ENCODE results near the gene PPP2R5D.

The PPP2R5D gene

DNA sequence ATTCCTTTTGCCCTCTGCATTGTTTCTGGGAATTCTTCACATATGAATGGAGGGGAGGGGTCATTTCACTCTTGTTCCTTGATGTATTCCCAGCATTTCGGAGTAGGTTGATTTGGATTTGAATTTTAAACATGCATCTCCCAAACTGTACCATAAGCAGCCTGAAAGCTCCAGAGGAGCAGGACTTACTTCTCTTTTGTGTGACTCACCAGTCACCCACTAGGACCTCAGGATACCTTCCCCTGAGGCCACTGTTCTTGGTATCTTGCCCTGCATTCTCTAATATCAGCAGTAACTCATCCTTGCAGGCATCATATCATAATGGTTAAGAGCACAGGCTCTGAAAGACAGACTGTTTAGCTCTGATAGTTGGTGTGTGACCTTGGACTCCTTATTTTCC is 74.2 kb downstream of the PPP2R5D start:
- peaks cover 26% of the 10 kb centered on the region for H3K4me1 ChIP-seq (ENCODE audit: insufficient read depth, low read length, poor library complexity, severe bottlenecking)
- peak overlapping the region; percentile 86 for H3K9ac ChIP-seq (ENCODE audit: low read depth, low read length, poor library complexity, severe bottlenecking)
- no peaks in the 10 kb centered on the region for H3K36me3 ChIP-seq (ENCODE audit: insufficient read depth, low read length)
- no peaks in the 10 kb centered on the region for H3K9me3 ChIP-seq (ENCODE audit: insufficient read depth, low read depth, low read length)
- no peaks in the 10 kb centered on the region for H3K27me3 ChIP-seq (ENCODE audit: insufficient read depth, low read length, poor library complexity, severe bottlenecking)
- peak overlapping the region; percentile 83 for H3K4me3 ChIP-seq (ENCODE audit: low read length, poor library complexity, severe bottlenecking)
- H3K9me2 ChIP-seq (replicated peaks; ENCODE audit: low read depth, low read length): no peaks in the 10 kb centered on the region
- peaks cover 38% of the 10 kb centered on the region for H3K79me2 ChIP-seq (ENCODE audit: insufficient read depth, low read length)
- TF ChIP-seq, protein P1, sequence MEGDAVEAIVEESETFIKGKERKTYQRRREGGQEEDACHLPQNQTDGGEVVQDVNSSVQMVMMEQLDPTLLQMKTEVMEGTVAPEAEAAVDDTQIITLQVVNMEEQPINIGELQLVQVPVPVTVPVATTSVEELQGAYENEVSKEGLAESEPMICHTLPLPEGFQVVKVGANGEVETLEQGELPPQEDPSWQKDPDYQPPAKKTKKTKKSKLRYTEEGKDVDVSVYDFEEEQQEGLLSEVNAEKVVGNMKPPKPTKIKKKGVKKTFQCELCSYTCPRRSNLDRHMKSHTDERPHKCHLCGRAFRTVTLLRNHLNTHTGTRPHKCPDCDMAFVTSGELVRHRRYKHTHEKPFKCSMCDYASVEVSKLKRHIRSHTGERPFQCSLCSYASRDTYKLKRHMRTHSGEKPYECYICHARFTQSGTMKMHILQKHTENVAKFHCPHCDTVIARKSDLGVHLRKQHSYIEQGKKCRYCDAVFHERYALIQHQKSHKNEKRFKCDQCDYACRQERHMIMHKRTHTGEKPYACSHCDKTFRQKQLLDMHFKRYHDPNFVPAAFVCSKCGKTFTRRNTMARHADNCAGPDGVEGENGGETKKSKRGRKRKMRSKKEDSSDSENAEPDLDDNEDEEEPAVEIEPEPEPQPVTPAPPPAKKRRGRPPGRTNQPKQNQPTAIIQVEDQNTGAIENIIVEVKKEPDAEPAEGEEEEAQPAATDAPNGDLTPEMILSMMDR (conservative IDR thresholded peaks at IDR 0.05; ENCODE audit: low read length): no peak
- no peak for TF ChIP-seq EZH2phosphoT487 (IDR thresholded peaks at IDR 0.05; ENCODE audit: borderline replicate concordance)
- H3F3A ChIP-seq (ENCODE audit: low read depth): no peaks in the 10 kb centered on the region
- H4K20me1 ChIP-seq (ENCODE audit: insufficient read depth, low read length, poor library complexity, severe bottlenecking): no peaks in the 10 kb centered on the region
- H2AFZ ChIP-seq (ENCODE audit: low read length): no peak overlapping the region; the same call in 1 of the 2 replicates
- H3K4me2 ChIP-seq (ENCODE audit: low read depth, low read length, poor library complexity, severe bottlenecking): peak overlapping the region; percentile 96

DNA sequence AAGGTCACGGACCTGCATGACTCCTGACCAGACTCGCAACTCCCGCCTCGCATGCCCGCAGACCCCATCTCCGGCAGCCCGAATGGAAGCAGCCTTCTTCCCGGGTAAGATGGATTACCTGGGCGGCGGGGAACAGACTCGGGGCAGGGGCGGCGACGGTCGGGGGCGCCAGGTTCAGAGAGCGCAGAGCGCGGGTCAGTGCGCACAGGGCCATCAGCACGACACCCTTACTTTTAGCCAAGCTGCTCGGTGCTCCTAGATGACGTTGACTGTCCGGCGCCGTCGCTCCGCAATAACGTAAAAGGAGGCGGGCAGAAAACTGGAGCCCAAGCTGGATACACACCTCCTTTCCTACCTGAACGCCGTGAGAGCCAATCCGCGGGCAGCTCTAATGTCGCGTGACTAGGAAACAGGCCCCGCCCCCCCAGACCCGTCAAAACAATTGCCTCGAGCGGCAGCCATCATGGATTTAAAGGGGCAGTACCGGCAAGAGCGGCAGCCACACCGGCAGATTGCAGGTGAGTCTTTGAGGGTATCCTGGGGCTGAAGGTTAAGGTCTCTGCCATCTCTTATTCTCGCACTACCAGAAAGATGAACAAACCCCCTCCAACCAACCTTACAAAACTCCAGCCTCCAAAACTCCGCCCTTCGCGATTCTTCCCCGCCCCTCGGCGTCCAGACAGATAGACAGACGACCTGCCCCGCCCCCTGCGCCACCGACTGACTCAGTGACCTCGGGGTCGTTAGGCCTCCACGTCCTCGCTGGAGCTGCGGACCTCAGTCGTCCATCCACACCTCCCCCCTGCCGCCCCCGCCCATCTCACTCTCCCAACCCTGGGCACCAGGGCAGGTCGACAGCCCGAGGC is 75.0 kb downstream of the PPP2R5D start, which contains the start of the genes KLC4 and MRPL2:
KLC4 (plus strand) TSS at position 464 of the 866 bp plus-strand sequence. CDS start 1,705 bp downstream, outside the sequence.
MRPL2 (minus strand) TSS at position 267 of the 866 bp plus-strand sequence; CDS start at position 214, 53 bp downstream.
- H3K4me1 ChIP-seq (ENCODE audit: insufficient read depth, low read length, poor library complexity, severe bottlenecking): peaks cover 20% of the 10 kb centered on the region
- no peaks in the 10 kb centered on the region for H3F3A ChIP-seq (ENCODE audit: low read depth)
- H3K9me2 ChIP-seq (replicated peaks; ENCODE audit: low read depth, low read length): no peaks in the 10 kb centered on the region
- H2AFZ ChIP-seq (ENCODE audit: low read length): peak within 1 kb of the TSS; percentile 98
- no peaks in the 10 kb centered on the region for H3K27me3 ChIP-seq (ENCODE audit: insufficient read depth, low read length, poor library complexity, severe bottlenecking)
- H3K4me3 ChIP-seq (ENCODE audit: low read length, poor library complexity, severe bottlenecking): peak within 1 kb of the TSS; percentile 83
- no peaks in the 10 kb centered on the region for H3K36me3 ChIP-seq (ENCODE audit: insufficient read depth, low read length)
- TF ChIP-seq EZH2phosphoT487 (IDR thresholded peaks at IDR 0.05; ENCODE audit: borderline replicate concordance): no peak
- TF ChIP-seq, protein P1 (conservative IDR thresholded peaks at IDR 0.05; ENCODE audit: low read length): no peak
- no peaks in the 10 kb centered on the region for H4K20me1 ChIP-seq (ENCODE audit: insufficient read depth, low read length, poor library complexity, severe bottlenecking)
- H3K79me2 ChIP-seq (ENCODE audit: insufficient read depth, low read length): peaks cover 32% of the 10 kb centered on the region
- peak within 1 kb of the TSS; percentile 98 for H3K4me2 ChIP-seq (ENCODE audit: low read depth, low read length, poor library complexity, severe bottlenecking)
- peak within 1 kb of the TSS; percentile 86 for H3K9ac ChIP-seq (ENCODE audit: low read depth, low read length, poor library complexity, severe bottlenecking)
- H3K9me3 ChIP-seq (ENCODE audit: insufficient read depth, low read depth, low read length): no peaks in the 10 kb centered on the region

DNA sequence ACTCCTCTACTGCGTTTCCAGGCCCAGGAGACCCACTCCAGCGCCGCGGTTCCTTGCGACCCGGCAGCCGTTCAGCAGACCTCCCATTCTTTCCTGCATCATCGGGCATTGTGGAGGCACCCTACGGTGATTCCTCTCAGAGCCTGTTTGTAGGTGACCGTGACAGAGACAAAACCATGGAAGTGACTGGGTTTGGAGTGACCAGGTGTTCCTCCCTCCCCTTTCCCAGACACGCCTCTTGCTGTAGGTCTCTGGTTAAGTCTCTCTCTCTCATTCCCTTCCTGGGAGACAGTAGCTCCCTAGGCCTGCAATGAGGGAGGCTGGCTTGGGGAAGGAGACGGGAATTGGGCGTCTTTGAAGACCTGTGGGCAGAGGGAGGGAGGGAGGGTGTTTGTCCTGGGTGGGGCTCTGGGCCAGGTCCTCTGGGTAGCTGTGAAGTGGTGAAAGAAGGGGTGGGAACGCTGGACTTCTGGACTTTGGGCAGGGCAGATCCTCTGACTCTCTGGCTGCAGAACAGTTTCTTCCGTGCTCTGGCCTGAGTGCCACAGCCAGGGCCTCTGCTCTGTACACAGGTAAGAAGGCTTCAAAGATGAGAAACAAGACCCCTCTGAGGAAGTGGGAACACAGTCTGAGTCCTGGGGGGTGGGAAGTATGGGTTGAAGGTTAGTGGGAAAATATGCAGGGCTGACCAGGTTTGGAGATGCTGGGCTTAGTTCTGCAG is 75.8 kb downstream of the PPP2R5D start:
- peak overlapping the region; percentile 98 for H3K4me2 ChIP-seq (ENCODE audit: low read depth, low read length, poor library complexity, severe bottlenecking)
- H3K9me2 ChIP-seq (replicated peaks; ENCODE audit: low read depth, low read length): no peaks in the 10 kb centered on the region
- H3K4me3 ChIP-seq (ENCODE audit: low read length, poor library complexity, severe bottlenecking): peak overlapping the region; percentile 83
- H3K27me3 ChIP-seq (ENCODE audit: insufficient read depth, low read length, poor library complexity, severe bottlenecking): no peaks in the 10 kb centered on the region
- H3K36me3 ChIP-seq (ENCODE audit: insufficient read depth, low read length): no peaks in the 10 kb centered on the region
- H2AFZ ChIP-seq (ENCODE audit: low read length): peak overlapping the region; percentile 98
- no peak for TF ChIP-seq EZH2phosphoT487 (IDR thresholded peaks at IDR 0.05; ENCODE audit: borderline replicate concordance)
- TF ChIP-seq, protein P1 (conservative IDR thresholded peaks at IDR 0.05; ENCODE audit: low read length): no peak
- peak overlapping the region; percentile 86 for H3K9ac ChIP-seq (ENCODE audit: low read depth, low read length, poor library complexity, severe bottlenecking)
- H3K79me2 ChIP-seq (ENCODE audit: insufficient read depth, low read length): peaks cover 32% of the 10 kb centered on the region
- H3K9me3 ChIP-seq (ENCODE audit: insufficient read depth, low read depth, low read length): no peaks in the 10 kb centered on the region
- H3K4me1 ChIP-seq (ENCODE audit: insufficient read depth, low read length, poor library complexity, severe bottlenecking): peaks cover 20% of the 10 kb centered on the region
- no peaks in the 10 kb centered on the region for H4K20me1 ChIP-seq (ENCODE audit: insufficient read depth, low read length, poor library complexity, severe bottlenecking)
- no peaks in the 10 kb centered on the region for H3F3A ChIP-seq (ENCODE audit: low read depth)
